Measurements from ENCODE around the gene FOXD3. TPM values are rescaled to one million over a fixed set of nuclear protein-coding genes. Genes with fewer than 3 reads are reported as not detected.
A peak's percentile ranks its signal among the peaks of the same experiment; 100 is the strongest.

Gene FOXD3
- polyA plus RNA-seq, 3 donors from 2014 or later = not detected

DNA sequence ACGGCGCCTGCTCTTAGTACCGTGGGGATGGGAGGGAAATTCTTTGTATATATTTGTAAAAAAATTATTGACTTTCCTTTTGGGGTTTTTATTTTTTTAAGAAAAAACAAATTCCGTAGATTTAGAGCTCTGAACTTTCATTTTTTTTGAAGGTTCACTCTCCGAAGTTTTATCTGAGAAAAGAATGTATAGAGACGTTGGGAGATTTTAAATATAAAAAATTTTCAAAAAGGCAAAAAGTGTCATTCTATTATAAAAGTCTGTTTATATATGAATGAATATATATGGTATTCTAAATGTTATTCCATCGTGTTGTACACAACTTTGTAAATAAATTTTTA, 2.4 kb downstream of the FOXD3 start:
- no peak for DNase-seq
- Mint-ChIP-seq H3K36me3 (peaks cover 0 to 9% (median 4%) of the 10 kb centered on the region in 3 donors), H3K27me3 (ENCODE audit: low read depth in 3 of 3) (peaks cover 60 to 82% (median 73%) of the 10 kb centered on the region in 3 donors), H3K9me3 (peaks cover 2 to 50% (median 12%) of the 10 kb centered on the region in 6 donors), H3K4me3 (peak overlapping the region; percentile 72 to 86 (median 78)), H3K27ac (no peak overlapping the region), H3K4me1 (peaks cover 30 to 46% of the 10 kb centered on the region in 2 donors)

DNA sequence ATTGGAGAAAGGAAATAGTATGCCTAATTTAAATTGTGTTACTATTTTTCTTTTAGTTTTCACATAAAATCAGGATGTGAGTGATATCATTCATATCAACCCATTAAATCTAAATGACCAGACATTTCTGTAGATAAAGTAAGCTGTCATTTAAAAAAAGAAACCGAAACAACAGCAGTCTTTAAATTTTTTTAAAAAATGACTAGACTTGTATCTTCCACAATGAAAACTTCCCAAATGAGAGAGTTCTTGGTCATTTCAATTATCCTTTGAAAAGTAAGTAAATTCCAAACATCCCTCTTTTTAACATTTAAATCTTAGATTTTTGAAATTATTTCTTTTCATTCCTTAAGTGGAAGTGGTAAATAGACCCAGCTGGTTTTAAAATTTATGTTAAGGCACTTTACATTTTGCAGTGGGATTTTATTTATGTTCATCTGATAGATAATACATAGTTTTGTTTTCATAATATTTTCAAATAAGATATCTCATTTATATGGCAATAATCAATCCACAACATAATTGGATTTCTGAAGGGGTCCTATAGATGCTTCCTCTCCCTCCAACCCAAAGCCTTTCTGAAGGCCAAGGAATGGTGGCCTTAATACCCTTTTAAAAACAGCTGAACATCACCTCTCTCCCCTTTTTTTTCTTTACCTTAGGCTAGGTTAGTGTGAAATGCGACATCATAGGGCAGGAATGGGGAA, 3.1 kb downstream of the FOXD3 start:
- no peak for DNase-seq
- no peak overlapping the region for H3K27ac Mint-ChIP-seq
- peaks cover 0 to 9% (median 4%) of the 10 kb centered on the region in 3 donors for H3K36me3 Mint-ChIP-seq
- peaks cover 56 to 78% (median 71%) of the 10 kb centered on the region in 3 donors for H3K27me3 Mint-ChIP-seq (ENCODE audit: low read depth in 3 of 3)
- H3K4me3 Mint-ChIP-seq = peak overlapping the region; percentile 13 to 72 (median 40)
- H3K4me1 Mint-ChIP-seq = peaks cover 29 to 48% of the 10 kb centered on the region in 2 donors
- peaks cover 2 to 49% (median 12%) of the 10 kb centered on the region in 6 donors for H3K9me3 Mint-ChIP-seq

DNA sequence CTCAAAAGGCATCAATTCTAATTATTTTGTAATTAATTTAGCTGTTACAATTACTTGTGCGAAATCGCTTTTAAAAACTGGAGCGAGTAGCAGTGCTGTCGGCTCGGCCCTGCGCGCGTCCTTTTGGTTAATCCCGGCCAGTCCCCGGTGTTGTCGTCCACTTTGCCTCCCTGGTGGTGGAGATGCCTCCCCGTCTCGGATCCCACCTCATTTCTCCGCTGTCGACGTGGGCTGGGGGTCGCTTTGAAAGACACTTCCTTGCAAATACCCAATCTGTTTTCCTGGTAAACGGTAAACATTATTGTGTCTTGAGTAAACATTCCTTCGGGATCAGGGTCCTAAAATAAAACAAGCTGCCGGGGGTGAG, 3.7 kb downstream of the FOXD3 start:
- Mint-ChIP-seq H3K27ac (peak overlapping the region in 1 of 6 donors; percentile 68), H3K9me3 (peaks cover 2 to 56% (median 12%) of the 10 kb centered on the region in 6 donors), H3K27me3 (ENCODE audit: low read depth in 3 of 3) (peaks cover 57 to 78% (median 71%) of the 10 kb centered on the region in 3 donors), H3K36me3 (peaks cover 0 to 12% (median 4%) of the 10 kb centered on the region in 3 donors), H3K4me1 (peaks cover 29 to 54% of the 10 kb centered on the region in 2 donors), H3K4me3 (peak overlapping the region in 4 of 5 donors; percentile 15 to 56 (median 32))
- no peak for DNase-seq

DNA sequence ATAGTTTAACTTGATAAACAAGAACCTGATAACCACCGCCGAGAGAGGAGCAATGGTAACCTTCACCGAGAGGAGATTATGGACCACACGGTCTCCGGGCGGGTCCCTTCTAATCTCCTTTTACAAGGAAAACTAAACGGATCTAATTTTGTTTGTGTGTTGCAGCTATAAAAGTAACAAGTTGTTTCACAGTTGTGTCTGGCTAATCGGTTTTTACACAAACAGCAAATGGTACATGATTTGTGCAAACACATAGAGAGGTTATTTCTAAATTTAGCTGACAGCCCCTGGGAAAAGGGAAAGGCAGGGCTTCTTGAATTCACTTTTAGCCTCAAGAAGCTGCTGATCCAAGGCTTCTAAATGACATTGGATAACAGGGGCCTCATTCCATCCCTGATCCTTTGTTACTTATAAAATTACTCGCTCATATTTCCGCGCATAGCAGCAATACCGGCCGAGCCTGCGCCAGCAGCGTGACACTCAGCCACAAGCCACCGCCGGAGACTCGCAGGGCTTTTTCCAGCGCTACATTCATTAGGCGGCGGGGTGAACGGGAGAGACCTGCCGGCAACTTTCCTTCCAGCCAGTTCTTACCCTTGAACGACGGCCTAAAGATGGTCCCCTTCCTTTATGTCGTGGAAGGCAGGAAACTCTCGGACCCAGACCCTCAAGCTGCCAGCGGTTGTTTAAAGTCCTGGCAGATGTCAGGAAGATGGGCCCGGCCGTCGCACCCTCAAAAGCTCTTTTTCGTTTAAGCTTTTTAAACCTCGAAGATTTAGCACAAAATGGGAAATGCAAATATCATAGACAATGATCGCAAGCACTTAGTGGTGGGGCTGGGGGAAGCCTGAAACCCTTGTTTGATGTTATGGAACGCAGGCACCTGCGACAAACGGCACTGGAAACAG, 4.4 kb downstream of the FOXD3 start:
- Mint-ChIP-seq H3K4me3 (peak overlapping the region in 2 of 5 donors; percentile 15 to 56), H3K27me3 (ENCODE audit: low read depth in 3 of 3) (peaks cover 51 to 74% (median 68%) of the 10 kb centered on the region in 3 donors), H3K27ac (peak overlapping the region in 1 of 6 donors; percentile 68), H3K36me3 (peaks cover 0 to 12% (median 3%) of the 10 kb centered on the region in 3 donors), H3K4me1 (peaks cover 23 to 48% of the 10 kb centered on the region in 2 donors), H3K9me3 (peaks cover 0 to 51% (median 7%) of the 10 kb centered on the region in 6 donors)
- no peak for DNase-seq

DNA sequence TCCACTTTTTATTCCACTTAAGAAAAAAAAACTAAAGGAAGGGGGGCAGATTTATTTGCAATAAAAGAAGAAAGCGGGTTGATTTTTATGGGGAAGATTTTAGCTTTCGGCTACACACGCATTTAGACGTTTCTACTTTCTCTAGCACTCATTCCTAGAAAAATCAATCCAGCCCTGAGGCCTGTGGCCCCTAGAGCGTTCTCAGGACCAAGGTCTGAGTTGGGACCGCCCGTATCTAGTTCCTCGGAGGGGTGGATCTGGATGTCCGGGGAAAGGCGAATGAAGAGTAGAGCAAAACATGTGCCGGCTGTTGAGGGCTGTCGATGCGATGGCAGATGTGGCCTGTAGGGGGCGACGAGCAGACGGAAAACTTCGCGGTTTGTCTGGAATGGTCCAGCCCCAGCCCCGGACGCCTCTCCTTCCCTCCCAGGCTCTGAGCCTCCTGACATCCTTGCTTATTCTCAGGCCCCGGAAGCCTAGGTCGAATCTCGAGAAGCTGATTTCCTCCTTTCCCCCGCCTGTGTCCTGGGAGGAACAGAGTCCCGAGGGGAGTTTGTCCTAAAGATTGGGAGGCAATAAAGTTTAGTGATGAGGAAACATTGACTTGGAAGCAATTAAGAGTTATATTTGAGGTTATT, 5.2 kb downstream of the FOXD3 start:
- peak in 1 of 3 donors; percentile 22 for DNase-seq
- peaks cover 0 to 52% (median 7%) of the 10 kb centered on the region in 6 donors for H3K9me3 Mint-ChIP-seq
- H3K4me3 Mint-ChIP-seq = peak overlapping the region in 1 of 5 donors; percentile 8
- peak overlapping the region in 2 of 6 donors; percentile 3 to 68 for H3K27ac Mint-ChIP-seq
- H3K36me3 Mint-ChIP-seq = peaks cover 0 to 12% (median 0%) of the 10 kb centered on the region in 3 donors
- peaks cover 48 to 71% (median 66%) of the 10 kb centered on the region in 3 donors for H3K27me3 Mint-ChIP-seq (ENCODE audit: low read depth in 3 of 3)
- H3K4me1 Mint-ChIP-seq = peaks cover 18 to 44% of the 10 kb centered on the region in 2 donors

DNA sequence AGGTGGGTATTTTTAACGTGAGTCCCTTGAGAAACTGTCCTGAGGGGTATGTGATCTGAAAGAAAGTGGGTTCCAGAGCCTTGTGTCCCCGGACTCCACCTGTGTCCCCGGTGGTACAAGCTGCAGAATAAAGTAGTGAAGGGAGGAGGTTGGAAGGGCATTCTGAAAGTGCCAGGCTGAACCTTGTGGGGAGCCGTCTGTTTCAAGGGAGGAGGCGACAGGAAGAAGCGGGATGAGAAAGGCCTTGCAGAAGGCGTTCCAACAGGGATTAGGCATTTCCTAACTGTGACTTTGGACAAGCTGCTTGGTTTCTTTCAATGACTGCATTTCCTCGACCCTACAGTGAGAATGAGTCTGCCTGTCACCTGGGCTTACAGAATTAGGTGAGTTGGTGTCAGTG, 5.8 kb downstream of the FOXD3 start:
- peaks cover 0 to 52% (median 7%) of the 10 kb centered on the region in 6 donors for H3K9me3 Mint-ChIP-seq
- peaks cover 18 to 44% of the 10 kb centered on the region in 2 donors for H3K4me1 Mint-ChIP-seq
- H3K4me3 Mint-ChIP-seq = peak overlapping the region in 1 of 5 donors; percentile 8
- H3K27ac Mint-ChIP-seq = peak overlapping the region in 2 of 6 donors; percentile 3 to 18
- DNase-seq = no peak
- peaks cover 0 to 12% (median 0%) of the 10 kb centered on the region in 3 donors for H3K36me3 Mint-ChIP-seq
- peaks cover 48 to 75% (median 69%) of the 10 kb centered on the region in 3 donors for H3K27me3 Mint-ChIP-seq (ENCODE audit: low read depth in 3 of 3)

DNA sequence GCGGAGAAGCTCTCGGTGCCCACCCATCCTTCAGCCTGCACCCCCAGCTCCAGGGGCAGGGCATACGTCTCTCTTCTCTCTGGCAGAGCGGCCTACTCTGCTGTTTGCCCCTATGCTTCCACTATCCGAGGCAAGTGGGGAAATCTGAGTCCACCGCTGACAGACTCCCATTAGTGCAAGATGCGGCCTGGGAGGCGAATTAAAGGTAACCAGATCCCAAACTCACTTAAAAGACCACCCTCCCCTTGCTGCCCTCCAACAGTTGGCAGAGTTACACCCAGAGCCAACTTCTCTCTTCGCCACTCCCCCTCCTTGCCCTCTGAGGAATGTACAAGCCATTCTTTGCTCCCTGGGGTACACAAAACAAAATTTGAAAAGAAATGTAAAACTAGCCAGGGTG, 6.4 kb downstream of the FOXD3 start:
- H3K4me3 Mint-ChIP-seq = no peak overlapping the region
- no peak overlapping the region for H3K27ac Mint-ChIP-seq
- H3K27me3 Mint-ChIP-seq (ENCODE audit: low read depth in 3 of 3) = peaks cover 45 to 73% (median 72%) of the 10 kb centered on the region in 3 donors
- peaks cover 15 to 44% of the 10 kb centered on the region in 2 donors for H3K4me1 Mint-ChIP-seq
- peaks cover 0 to 12% (median 0%) of the 10 kb centered on the region in 3 donors for H3K36me3 Mint-ChIP-seq
- no peak for DNase-seq
- peaks cover 0 to 52% (median 7%) of the 10 kb centered on the region in 6 donors for H3K9me3 Mint-ChIP-seq

DNA sequence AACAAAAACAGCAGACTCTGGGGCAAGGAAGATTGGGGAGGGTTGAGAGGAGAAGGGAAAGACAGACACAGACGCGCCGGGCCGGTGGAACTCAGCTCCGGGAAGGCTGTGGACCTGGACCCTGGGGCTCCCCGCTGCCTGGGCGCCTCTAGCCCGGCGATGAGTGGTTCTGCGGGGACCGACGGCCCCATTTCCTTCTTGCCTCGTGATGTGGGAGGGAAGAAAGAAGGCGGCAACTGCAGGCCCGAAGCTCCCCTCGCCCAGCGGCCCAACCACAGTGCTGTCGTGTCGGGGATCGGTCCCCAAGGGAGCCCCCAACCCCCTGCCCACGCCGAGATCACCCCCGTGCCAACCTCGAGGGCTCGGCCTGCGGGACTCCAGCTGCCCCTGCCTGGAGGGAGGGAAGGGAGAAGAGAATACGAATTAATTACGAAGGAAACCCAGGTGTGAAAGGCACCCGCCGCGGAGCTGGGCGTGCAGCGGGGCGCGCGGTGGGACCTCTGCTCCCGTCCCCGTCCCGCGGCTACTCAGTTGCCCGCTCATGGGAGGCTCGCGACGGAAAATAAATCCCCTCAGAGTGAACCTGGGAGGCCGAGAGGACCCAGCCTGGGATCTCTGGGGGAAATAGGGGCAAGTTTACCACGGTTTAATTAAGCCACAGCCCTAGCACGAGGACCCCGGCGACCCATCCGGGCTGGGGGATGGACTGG, 7.4 kb downstream of the FOXD3 start:
- no peak for DNase-seq
- peaks cover 0 to 49% (median 6%) of the 10 kb centered on the region in 6 donors for H3K9me3 Mint-ChIP-seq
- peaks cover 0 to 12% (median 0%) of the 10 kb centered on the region in 3 donors for H3K36me3 Mint-ChIP-seq
- H3K4me1 Mint-ChIP-seq = peaks cover 13 to 38% of the 10 kb centered on the region in 2 donors
- H3K4me3 Mint-ChIP-seq = peak overlapping the region in 2 of 5 donors; percentile 22 to 46
- no peak overlapping the region for H3K27ac Mint-ChIP-seq
- peaks cover 44 to 76% (median 73%) of the 10 kb centered on the region in 3 donors for H3K27me3 Mint-ChIP-seq (ENCODE audit: low read depth in 3 of 3)

DNA sequence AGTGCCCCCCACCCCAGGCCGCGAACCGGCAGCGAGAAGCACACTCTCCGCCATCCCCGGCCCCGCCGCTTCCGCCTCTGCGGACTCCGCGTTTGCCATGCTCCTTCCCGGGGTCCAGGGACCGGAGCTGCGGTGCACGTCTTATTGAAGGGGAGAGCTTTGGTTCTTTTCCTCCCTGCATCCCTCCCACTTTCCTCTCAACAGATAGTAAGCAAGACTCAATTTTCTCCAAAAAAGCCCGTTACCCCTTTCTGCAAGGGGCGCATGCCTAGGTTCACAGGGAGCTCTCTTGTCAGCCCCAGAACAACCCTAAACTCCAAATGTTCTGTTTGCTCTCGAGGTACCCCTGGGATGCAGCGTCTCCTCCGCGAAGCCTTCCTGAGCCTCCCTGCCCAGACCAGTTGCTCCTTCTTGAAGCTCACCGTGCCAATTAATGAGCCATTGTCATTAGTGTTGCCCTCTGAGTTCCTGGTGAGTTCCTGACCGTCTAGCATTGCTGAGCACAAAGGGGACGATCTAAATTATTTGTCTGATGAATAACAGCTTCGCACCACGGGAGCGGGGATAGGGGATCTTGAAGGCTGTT, 8.1 kb downstream of the FOXD3 start:
- Mint-ChIP-seq H3K27me3 (ENCODE audit: low read depth in 3 of 3) (peaks cover 44 to 76% (median 72%) of the 10 kb centered on the region in 3 donors), H3K27ac (peak overlapping the region in 1 of 6 donors; percentile 27), H3K4me3 (peak overlapping the region in 4 of 5 donors; percentile 0 to 67 (median 30)), H3K9me3 (peaks cover 0 to 45% (median 6%) of the 10 kb centered on the region in 6 donors), H3K4me1 (peaks cover 12 to 33% of the 10 kb centered on the region in 2 donors), H3K36me3 (peaks cover 0 to 12% (median 0%) of the 10 kb centered on the region in 3 donors)
- DNase-seq = no peak

DNA sequence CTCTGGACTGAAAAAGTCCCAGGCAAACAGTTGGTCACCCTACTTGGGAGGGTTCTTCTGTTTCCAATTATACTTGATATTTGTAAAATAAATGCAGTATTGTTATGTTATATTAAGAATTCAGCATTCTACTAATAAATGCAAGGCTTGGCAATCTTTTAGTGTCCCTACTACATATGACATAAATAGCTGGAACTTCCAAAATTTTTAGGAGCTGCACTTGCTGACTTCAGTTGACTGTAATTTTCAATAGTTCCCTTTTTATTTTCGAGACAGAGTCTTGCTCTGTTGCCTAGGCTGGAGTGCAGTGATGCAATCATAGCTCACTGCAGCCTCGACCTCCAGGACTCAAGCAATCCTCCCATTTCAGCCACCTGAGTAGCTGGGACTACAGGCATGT, 20.0 kb downstream of the FOXD3 start:
- Mint-ChIP-seq H3K4me3 (no peak overlapping the region), H3K36me3 (no peaks in the 10 kb centered on the region), H3K4me1 (no peaks in the 10 kb centered on the region), H3K27ac (no peak overlapping the region), H3K9me3 (peaks cover 0 to 4% (median 0%) of the 10 kb centered on the region in 6 donors), H3K27me3 (ENCODE audit: low read depth in 3 of 3) (peaks cover 5 to 8% (median 6%) of the 10 kb centered on the region in 3 donors)
- no peak for DNase-seq

DNA sequence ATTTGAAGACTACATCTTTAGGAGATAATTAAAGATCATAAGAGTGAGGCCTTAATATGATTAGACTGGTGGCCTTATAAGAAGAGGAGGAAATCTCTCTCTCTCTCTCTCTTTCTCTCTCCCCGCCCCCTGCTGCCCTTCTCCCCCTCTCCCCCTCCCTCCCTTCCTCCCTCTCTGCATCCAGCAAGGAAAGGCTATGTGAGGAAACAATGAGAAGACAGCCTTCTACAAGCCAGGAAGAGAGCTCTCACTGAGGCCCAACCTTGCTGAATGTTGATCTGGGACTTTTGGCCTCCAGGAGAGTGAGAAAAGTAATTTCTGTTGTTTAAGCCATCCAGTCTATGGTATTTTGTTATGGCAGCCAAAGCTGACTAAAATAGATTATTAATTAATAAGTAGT, 21.6 kb downstream of the FOXD3 start:
- Mint-ChIP-seq H3K9me3 (peaks cover 0 to 4% (median 0%) of the 10 kb centered on the region in 6 donors), H3K27me3 (ENCODE audit: low read depth in 3 of 3) (peaks cover 5 to 8% (median 6%) of the 10 kb centered on the region in 3 donors)

DNA sequence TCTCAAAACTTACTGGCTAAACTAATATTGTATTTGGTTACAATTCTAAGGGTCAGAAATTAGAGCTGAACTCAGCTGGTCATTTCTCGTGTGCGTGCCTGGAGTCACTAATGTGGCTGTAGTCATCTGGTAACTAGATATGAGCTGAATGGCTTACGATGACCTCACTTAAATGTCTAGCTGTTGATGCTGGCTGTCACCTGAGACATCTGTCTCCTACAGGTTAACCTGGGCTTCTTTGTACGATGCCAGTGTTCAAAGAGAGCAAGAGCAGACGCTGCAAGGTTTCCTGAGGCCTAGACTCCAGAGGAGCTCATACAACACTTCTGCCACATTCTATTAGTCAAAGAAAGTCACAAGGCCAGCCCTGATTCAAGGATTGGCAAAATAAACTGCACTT, 28.0 kb downstream of the FOXD3 start:
- Mint-ChIP-seq H3K27ac (no peak overlapping the region), H3K27me3 (ENCODE audit: low read depth in 3 of 3) (peaks cover 7 to 11% (median 8%) of the 10 kb centered on the region in 3 donors), H3K4me1 (no peaks in the 10 kb centered on the region), H3K9me3 (peaks cover 0 to 4% (median 0%) of the 10 kb centered on the region in 6 donors), H3K4me3 (no peak overlapping the region), H3K36me3 (no peaks in the 10 kb centered on the region)
- no peak for DNase-seq

More for the DNA sequence above, 21.6 kb downstream of the FOXD3 start:
- Mint-ChIP-seq H3K36me3 (no peaks in the 10 kb centered on the region), H3K4me3 (no peak overlapping the region), H3K27ac (no peak overlapping the region), H3K4me1 (no peaks in the 10 kb centered on the region)
- no peak for DNase-seq

Measured in immature natural killer cell (primary cell).